Fibroblast of skin of right quadriceps (primary cell): ENCODE results near the gene TENM3.

Experiments
- DNase-seq: peaks from one replicate; pipeline ENCODE4 v3.0.0-alpha.2; 2013

The TENM3 gene

DNA sequence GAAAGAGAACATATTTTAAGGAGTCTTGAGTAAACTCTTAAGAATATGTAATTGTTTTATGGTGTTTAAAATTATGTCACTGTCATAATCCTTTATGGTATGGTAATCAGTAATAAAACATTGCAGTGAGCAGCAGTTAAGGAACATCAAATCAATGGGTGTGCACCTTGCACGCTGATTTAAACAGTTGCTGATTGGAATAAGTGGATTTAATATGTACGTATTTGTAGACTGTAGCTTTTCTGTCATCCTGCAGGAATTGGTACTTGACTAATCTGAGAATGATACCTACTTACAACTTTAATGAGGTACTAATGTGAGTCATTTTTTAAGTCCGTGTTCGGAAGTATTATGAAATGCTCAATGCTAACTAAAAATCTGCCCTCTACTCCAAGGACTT lies 461.7 kb downstream of the TENM3 start:
- no peak for DNase-seq

DNA sequence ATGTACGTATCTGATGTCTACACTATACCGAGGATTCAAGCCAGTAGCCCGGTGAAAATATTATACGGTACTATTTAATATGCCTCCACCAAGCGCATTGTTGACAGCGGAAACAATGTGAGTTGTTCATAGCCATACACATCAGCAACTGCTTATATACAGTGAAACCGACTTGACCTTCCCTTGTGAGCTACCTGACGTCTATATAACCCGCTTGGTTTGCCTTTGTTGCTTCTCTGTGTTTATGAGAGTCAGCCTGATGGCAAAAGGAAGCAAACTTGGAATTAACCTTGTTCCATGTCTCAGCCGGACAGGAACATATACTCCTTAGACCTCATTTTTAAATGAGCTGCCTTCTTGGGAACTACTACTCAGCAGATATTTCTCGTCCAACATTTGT lies 462.2 kb downstream of the TENM3 start:
- no peak for DNase-seq

DNA sequence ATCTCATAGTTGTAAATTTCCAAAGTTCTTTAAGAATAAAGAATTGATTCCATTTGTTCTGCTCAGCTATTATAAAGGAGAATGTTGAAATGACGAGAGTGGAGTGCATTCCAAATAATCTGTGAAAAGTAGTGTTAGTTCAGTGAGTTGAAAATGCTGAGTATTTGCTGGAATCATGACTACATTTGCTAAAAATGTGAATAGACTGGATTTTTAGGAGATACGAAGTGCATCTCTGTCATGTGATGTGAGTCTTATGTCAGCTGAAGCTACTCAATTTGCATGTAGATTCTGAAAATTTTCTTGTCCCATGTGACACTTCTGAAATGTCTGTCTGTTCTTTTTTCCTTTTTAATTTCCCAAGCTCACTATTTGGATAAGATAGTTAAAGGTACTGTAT lies 468.0 kb downstream of the TENM3 start:
- peak; percentile 12 for DNase-seq

DNA sequence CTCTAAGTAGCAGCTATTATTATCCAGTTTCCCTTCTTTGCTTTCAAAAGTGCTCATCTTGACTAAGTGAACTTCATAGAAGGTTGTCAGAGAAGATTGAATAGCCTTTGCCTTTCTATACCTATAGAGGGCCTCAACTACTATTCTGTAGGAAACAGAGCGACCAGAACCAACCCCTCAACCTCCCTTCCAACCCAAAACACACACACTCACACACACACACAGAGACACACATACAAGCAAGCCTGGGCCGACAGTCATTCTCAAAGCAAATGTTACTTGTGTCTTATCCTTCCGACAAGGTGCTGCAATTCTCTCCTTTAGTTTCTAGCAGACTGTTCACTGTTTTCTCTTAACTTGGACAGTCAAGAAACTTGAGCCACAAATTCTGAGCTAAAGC lies 472.3 kb downstream of the TENM3 start:
- DNase-seq = no peak

DNA sequence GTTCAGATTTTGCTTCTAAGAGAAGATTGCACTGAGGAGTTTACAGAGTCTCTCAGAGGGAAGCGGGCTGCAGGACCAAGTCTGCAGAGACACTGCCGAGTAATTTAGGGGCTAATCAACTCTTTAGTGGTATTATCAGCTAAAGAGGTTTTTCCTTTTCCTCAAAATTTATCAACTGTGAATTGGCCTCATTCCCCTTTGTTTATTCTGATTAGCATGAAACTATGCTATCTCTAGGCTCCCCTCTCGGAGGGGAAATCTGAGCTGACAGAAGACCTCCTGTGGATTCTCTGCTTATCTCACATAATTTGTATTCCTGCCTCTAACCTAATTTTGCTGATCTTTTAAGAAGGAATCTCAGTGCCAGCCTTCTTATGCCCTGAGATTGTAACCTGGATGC lies 473.0 kb downstream of the TENM3 start:
- DNase-seq = no peak

DNA sequence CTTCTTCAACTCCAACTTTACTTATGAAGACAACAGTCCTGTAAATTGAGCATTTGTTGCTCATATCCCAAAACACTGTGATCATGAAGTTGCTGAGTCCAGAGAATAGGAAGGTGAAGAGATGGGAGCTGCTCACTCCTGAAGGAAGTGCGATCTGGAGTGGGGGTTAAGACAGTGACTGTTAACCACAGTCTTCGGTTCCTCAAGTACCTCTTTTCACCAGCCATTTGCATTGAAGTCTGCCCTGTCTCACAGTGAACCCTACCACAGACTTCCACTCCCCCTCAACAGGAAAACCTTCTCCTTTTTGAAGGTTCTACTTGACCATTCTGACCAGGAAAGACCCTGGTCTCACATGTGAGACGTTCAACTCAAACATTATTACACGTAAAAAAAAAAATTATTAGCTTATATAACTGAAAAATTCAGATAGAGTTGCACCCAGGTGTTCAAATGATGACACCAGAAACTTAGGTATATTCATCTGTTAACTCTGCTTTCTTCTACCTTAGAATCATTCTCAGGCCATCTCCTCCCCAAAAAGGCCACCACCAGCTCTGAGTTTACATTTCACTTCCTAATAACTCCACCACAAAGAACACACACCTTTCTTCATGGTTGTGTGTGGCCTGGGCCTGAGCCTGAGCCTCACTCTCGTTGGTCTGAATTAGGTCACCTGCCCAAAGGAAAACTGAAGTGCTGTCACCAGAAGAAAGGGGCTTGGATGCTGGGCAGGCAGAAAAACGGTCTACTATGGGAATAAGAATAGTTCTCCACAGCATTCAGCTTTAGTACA lies 474.8 kb downstream of the TENM3 start:
- no peak for DNase-seq

DNA sequence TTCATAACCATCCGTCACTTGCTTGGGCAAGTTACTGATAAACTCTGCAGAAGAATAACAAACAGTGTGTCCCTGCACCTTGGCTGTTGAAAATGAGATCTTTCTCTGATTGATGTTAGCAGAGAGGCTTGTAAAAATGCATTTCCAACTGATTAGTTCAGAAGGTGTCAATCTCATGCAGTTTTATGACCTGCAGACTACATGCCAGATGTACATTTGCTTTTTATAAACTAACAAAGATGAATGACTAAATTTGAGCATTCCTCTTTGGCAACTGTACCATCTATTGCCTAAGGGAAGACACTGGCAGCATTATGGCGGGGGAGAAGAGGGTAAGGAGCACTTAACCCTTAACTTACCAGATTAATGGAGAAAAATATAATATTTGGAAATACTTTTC lies 481.2 kb downstream of the TENM3 start:
- DNase-seq = peak; percentile 38

DNA sequence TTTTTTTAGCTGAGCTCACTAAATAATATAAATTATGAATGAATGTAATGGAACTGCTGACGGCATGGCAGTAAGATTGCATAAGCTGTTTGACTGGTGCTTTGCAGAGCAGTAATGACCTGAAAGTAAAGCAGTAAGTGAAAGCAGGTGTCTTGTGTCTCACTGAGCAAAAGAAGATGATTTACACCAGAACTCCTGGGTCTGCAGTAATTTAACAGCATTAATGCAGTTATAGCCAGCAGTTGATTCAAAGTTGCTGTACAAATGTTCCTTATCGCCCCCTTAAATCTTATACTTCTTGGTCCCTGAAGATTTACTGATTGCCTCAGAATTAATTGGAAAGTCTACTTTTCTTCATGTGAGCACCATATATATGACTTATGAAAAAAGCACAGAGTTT lies 486.3 kb downstream of the TENM3 start:
- no peak for DNase-seq

DNA sequence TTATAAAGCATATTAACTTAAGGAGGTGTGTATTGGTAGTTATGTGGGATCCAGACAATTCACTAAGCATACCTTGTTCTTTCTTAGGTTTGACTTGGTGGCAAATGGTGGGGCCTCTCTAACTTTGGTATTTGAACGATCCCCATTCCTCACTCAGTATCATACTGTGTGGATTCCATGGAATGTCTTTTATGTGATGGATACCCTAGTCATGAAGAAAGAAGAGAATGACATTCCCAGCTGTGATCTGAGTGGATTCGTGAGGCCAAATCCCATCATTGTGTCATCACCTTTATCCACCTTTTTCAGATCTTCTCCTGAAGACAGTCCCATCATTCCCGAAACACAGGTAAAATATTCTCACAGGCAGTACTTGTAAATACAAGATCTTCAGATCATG lies 487.6 kb downstream of the TENM3 start:
- DNase-seq = no peak

DNA sequence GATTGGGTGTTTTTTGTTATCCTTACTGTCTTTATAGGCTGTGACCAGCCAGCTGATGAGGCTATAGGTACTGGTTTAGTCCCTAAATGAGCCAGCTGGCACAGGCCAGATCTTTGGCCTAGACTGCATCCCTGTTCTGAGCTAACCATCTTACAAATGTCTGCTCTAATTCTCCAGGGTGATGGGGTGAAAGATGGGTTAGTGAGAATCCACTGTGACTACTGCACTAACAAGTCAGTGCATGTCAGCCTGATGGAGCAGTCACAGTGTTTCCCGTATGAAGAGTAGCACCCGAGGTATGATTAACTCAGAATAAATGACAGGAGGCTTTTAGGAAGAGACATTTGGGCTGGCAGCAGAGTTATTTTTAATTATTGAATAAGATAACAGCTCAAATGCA lies 493.0 kb downstream of the TENM3 start:
- DNase-seq = no peak

DNA sequence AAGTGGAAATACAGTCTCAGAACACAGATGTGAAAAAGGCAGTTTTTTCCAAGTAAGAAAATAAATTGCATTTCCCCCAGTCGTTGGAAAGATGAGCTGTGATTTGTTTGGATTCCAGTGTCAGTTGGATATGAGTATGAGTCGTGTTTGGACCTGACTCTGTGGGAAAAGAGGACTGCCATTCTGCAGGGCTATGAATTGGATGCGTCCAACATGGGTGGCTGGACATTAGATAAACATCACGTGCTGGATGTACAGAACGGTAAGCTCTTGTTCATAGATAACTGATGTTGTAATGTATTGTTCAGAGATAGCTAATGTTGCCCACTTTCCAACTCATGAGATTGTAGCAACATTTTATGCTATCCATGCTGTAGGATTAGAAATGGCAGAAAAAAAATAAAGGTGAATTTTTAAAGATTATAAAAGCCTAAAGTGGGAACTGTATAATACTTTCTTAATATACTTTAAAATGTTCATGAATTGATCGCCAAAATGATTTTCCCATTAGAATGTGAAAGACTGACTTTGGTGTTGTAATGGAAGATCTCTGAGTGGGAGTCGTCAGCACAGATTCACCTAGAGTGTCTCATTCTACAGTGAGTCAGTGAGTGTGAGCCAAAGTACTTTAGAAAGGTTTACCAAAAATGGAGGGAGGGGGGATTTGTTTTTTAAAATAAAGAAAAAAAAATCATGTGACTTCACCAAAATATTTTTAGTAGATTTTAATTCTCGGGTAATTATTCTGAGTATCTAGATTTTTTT lies 495.3 kb downstream of the TENM3 start:
- peak; percentile 47 for DNase-seq

DNA sequence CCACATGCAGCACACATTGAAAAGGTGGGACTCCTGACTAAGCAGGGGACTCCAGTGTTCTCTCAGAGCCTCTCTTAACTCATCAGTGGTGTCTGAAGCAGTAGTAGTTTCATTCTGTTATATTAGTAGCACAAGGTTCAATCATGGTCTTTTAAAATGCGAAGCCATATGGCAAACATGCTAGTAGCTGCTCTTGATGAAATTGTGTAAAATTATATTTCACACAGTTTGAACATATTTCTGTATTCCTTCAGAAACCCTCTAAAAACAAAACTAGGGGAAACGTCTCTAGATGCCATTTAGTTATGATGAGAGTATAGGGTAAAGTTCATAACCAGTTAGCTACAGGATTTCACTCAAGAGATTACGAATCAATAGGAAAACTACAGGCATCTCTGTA lies 497.1 kb downstream of the TENM3 start:
- DNase-seq = no peak

DNA sequence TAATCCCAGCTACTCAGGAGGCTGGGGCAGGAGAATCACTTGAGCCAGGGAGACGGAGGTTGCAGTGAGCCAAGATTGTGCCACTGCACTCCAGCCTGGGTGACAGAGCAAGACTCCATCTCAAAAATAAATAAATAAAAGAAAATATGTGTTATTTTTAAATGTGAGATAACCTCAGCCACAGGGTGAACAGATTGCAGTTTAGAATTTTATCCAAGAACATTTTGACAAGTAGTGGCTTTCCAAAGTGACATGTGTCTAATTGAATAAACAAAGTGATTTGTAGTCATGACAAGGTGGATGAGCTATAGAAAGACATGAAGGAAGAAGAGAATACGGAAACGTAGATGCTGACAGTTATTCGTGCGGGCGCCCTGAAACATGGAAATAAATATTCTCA lies 497.9 kb downstream of the TENM3 start:
- no peak for DNase-seq

DNA sequence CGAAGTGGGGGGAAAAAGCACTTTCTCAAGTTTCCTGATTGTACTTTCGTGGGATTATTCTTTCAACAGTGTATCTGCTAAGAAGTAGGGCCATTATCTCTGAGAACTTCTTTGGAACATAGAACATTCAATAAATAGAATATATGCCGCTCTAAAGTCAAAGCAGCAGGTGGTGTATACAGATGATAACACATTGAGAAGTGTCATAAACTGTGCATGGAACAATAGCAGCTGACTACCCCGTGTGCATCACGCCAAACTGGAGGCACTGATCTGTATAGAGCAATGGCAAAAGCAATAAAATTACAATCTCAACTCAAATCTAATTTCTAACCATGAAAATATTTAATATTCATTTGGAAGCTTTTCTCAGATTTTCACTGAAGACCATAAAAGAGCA lies 498.7 kb downstream of the TENM3 start:
- no peak for DNase-seq

DNA sequence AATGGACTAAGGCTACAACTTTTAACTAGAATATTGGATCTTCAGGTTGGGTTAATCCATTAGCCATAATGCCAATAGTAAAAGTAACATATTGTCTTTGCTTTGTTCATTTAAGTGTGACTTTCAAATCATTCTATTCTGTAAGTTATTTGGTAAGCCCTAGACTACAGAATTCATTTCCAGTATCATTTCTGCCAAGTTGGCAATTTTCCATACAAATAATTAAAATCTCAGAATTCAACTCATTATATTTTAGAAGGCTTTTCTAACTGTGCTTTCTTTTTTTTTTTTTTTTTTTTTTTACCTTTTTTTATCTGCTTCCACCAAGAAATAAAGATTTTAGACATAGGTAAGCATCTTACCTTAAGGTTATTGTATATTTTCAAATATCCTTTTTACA lies 500.6 kb downstream of the TENM3 start:
- no peak for DNase-seq

DNA sequence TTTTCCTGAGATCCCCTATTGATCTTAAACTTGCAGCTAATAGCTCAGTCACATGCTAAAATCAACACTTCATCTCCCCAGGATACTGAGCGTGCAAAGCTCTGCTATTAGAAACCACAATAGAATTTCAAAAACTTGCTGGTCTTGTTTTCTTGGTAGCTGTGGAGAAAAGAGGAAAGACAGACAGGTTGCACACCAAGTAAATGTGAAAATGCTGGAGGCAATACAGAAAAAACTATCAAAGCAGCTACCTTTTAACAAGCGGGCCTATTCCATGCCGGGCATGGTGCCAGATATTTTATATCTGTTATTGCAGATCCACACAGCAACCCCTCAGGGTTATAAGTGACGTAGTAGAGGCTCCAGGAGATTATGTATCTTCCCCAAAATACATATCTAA lies 502.0 kb downstream of the TENM3 start:
- DNase-seq = no peak

DNA sequence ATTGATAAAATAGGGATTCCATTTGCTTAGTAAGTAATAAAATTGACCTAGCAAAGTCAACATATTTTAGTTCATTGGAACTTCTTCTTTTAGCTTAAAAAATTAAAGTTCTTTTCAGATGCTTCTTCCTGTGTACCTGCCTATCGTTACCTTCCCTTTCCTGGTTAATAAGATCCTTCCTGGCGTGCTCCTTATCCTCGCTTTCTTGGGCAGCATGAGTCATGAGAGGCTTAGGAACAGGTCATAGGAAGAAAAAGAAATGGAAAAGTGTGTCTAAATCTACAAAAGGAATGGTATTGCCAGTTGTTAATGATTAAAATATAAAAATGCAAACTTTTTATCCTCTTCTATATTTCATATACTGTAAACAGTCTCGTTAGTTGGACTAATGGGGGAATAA lies 503.7 kb downstream of the TENM3 start:
- DNase-seq = no peak

DNA sequence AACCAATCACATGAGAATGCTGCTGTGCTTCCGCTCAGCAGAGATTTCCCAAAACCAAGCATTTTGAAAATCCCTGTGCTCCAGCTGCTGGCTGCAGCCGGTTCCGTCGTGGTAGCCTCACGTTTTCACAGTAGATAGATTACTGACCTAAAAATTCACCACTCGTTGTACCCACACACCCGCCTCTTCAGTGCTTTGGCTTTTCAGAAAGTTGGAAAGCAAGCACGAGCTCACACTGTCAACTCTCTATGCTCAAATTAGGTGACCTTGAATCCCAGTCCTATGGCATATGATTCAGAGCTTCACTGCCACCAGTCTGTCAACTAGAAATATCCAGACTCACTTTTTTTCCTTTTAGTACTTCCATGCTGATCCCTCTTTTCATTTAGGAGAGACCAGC lies 505.1 kb downstream of the TENM3 start:
- DNase-seq = no peak

DNA sequence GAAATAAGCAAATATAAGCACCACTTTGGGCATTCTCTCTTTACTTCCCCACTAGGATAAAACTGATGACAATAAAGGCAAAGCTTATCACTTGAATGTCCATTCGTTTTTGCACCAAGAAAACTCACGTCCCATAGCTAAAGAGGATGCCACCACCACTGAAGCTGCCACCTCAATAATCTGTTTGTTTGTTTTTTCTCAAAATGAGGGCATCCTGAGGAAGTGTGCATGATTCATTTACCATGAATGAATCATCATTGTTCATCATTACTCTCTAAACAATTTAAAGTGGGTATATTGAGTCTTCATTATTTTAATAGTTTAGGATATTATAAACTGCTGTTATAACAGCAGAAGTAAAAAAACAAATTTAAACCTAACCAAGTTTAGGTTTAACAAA lies 505.7 kb downstream of the TENM3 start:
- no peak for DNase-seq

DNA sequence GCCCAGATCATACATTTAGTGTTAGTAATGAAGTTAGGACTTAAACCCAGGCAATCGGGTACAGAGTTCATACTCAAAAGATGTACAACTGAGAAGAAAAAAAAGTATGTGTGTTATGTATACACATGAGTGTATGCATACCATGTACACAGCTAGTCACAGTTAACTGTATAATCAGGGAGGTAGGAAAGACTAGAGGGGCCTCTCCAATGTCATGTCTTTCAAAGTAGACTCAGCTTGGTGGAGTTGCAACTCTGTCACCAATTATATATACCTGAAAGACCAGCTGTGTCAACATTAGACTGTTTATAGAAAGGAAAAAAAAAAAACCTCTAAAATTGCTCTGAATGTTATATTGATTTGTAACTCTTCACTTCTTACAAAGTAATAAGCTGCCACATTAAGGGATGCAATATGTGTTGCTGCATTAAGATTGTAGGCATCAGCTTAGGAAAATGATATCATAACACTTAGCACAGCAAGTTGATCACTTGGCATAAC lies 506.5 kb downstream of the TENM3 start:
- no peak for DNase-seq

DNA sequence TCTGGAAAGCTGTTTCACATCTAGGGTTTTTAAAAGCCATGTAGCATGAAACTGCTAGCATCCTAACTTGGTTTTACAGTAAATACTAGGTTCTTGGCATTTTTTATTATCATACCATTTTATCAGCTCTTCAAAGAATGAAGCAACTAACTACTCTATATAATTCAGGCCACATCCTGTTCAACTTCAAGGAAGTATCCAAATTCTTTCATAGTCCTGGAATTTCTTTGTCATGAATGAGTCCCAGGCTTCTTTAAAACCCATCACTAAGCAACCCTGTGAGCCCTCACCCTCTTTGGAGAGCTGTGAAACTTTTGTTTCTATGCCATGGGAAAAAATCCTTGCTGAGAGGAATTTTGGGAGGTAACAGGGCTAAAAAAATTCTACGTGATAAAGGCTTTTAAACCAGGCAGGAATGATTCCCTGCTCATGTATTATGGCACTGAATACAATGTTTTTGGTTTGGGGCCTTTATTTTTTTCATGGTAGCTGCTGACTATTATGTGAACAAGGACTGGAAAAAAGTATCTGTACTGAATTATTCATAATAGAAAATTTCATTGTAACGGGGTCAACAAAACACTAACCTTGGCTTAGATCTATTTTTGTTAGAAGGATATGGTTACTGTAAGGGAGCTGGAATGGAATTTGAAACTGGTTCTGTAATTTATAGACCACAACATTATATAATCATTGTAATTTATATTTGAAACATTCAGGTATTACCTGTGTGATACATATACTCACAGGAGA lies 509.1 kb downstream of the TENM3 start:
- DNase-seq = peak; percentile 88

DNA sequence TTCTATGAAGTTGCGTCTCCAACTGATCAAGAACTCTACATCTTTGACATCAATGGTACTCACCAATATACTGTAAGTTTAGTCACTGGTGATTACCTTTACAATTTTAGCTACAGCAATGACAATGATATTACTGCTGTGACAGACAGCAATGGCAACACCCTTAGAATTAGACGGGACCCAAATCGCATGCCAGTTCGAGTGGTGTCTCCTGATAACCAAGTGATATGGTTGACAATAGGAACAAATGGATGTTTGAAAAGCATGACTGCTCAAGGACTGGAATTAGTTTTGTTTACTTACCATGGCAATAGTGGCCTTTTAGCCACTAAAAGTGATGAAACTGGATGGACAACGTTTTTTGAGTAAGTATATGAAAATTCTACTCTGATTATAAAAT lies 511.7 kb downstream of the TENM3 start:
- no peak for DNase-seq

DNA sequence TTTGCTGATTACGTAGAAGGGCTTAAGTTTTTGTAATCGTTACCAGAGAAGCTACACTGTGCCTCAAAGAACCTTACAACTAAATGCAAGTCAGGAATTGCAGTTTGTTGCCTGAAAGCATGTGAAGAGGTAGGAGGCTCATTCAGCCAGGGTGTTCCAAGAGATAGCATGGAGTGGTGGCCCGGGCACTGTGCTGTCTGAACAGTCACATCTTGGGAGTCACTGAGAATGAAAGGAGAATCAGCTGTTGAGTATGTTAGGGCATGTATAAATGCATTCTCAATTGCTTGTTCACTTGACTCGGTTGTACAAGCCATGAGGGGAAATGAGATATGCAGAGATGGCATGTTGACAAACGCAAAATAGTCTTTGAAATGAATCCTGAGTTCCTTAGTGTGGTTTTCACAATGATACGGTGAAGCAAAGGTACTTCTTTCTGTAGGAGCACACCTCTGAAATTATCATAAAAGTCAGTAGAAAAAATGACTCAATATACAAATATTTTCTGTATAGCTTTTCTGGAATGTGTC lies 513.0 kb downstream of the TENM3 start:
- no peak for DNase-seq
